GM18502 (cell line): ENCODE measurements around the gene DUOXA2.
A peak's percentile ranks its signal among the peaks of the same experiment; 100 is the strongest.

Experiments
- ATAC-seq: cut with Tn5 transposase; IDR thresholded peaks from one replicate; pipeline ENCODE4 v1.9.1; 2021; ENCODE audit warnings: mild to moderate bottlenecking; ENCODE audit not compliant: unreplicated experiment, poor library complexity

Gene DUOXA2

DNA sequence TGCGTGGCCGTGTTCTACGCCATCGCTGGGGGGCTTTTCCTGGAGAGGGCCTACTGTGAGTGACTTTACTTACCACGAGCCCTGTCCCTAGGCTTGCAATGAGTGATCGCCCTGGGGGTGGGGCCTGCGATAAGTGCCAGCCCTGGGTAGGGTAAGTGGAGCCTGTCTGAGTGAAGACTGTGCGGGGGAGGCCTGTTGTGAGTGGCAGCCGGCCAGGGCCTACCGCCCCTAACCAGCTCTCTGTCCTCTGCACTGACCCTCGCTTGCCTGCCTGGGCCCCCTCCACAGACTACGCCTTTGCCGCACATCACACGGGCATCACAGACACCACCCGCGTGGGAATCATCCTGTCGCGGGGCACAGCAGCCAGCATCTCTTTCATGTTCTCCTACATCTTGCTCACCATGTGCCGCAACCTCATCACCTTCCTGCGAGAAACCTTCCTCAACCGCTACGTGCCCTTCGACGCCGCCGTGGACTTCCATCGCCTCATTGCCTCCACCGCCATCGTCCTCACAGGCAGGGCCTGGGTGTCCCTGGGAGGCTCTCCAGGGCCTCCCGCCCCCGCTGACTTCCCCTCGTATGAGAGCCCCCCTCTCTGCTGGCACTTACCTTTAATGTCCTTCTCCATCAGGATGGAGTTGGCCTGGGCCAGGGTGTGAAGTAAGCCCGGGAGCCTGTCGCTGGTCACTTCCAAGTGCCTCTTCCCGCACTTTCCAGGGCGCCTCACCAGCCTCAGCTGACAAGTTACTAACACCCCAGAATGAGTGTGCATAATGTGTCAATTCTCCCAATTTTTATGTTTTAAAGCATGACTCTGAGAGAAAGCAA, 38.1 kb downstream of the DUOXA2 start:
- no peak for ATAC-seq

DNA sequence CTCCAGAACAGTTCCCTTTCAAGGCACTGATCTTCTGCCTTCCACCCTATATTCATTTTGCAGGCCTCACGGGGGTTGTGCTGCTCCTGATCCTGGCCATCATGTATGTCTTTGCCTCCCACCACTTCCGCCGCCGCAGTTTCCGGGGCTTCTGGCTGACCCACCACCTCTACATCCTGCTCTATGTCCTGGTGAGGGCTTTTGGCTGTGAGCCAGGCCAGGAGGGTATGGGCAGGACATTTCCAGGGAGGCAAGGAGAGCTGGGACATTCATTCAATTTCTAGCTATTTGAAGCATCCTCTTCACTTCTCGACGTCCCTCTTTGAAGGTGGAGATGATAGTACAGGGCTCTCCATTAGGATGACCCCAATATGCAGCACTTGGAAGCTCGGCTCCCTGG, 41.6 kb downstream of the DUOXA2 start:
- ATAC-seq, result no peak

DNA sequence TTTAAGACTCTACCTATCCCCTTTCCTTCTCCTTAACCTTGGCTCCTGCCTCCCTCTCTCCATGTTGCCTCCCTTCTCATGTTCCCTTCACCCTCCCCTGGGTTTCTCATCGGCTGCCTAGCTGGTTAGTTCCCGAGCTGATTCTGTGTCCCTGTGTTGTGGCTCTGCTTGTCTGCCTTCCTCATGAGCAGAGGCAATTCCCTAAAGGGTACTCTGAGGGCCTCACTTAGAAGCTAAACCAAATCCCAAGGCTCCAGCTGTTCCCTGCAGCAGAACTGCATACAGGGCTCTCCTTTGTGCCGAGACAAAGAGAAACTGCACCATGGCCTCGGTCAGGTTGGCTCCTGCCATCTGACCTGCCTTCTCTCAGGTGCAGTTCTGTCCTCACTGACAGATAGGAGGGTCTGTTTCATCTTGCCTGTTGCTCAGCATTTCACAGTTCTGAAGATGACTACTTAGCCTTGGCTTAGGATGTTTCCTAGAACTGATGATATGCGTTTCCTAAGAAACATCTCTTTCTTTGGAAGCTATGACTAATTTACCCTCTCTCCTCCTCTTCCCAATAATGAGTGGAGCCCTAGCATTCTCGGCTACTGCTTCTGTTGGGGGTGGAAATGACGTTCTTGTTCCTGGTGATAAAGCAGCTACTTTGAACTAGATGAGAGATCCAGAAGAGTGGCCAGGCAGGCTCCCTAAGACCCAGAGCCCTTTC, 42.8 kb downstream of the DUOXA2 start:
- ATAC-seq, result no peak

DNA sequence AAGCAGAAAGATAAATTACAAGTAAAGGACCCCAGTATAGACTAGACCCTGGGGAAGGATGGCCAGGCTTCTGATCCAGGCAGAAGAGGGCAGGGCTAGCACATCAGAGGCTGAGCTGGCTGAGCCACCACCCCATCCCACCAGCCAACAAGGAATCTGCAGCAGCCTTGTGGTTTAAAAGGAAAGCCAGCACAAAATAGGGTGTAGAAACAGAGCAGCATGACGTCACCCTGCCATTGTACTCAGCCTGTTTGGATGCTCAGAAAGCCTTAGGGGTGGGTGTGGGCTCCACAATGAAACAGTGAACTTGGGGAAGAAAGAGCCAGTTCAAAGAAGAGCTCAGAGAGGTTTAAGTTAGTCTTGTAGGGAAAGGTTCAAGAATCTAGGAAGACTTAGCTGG, 43.8 kb downstream of the DUOXA2 start:
- no peak for ATAC-seq

DNA sequence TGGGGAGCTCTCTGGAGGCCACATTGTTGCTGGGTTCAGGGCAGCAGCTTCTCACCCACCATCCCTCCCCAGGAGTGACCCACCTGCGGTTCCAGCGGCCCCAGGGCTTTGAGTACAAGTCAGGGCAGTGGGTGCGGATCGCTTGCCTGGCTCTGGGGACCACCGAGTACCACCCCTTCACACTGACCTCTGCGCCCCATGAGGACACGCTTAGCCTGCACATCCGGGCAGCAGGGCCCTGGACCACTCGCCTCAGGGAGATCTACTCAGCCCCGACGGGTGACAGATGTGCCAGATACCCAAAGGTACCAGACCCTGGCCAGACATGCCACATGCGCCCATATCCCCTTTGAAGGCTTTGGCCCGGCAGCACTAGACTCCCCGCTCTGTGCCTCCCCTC, 47.5 kb downstream of the DUOXA2 start:
- ATAC-seq, result no peak

DNA sequence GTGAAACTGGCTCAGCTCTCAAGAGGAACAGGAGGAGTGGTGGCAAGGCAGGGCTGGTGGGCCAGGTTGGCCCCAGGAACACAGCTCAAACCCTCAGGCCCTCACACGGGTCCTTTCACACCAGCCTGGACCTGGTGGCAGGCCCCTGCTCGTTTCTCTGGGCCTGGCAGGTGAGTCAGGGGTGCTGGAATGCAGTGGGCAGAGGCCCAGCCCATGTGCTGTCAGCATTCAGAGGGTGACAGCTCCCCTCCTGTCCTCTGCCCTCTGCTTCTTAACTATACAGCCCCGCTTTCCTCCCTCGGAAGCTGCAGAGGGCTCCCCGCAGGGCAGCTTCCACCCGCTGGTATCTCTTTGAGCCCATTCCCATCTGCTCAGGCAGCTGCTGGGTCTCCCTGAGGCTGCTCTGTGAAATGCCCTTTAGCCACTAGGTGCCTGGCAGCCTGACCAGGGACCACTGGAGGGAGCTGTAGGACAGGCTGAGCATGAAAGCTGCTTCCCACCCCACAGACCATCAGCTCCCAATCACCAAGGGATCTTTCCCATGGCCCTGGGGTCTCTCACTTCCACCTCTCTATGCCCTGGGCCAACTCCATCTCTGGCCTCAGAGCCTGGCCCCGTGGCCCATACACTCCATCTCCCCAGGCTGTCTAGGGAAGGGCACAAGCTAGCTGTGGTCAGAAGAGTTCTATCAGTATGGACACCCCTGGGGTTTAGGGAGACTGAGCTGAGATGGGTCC, 48.8 kb downstream of the DUOXA2 start:
- ATAC-seq, result no peak

DNA sequence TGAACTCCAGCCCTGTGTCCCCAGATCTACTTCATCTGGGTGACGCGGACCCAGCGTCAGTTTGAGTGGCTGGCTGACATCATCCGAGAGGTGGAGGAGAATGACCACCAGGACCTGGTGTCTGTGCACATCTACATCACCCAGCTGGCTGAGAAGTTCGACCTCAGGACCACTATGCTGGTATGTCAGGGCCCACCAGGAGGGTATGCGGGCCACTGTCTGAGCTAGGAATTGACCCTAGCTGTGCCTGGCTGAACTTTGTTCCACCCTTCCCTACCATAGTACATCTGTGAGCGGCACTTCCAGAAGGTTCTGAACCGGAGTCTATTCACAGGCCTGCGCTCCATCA, 49.4 kb downstream of the DUOXA2 start:
- ATAC-seq, result no peak

DNA sequence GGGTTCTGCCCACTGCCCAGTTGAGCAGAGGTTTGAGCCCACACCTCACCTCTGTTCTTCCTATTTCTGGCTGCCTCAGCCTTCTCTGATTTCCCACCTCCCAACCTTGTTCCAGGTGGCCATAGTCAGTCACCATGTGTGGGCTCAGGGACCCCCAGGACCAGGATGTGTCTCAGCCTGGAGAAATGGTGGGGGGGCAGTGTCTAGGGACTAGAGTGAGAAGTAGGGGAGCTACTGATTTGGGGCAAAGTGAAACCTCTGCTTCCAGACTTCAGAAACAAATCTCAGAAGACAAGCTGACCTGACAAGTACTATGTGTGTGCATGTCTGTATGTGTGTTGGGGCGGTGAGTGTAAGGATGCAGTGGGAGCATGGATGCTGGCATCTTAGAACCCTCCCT, 50.8 kb downstream of the DUOXA2 start:
- ATAC-seq, result no peak

DNA sequence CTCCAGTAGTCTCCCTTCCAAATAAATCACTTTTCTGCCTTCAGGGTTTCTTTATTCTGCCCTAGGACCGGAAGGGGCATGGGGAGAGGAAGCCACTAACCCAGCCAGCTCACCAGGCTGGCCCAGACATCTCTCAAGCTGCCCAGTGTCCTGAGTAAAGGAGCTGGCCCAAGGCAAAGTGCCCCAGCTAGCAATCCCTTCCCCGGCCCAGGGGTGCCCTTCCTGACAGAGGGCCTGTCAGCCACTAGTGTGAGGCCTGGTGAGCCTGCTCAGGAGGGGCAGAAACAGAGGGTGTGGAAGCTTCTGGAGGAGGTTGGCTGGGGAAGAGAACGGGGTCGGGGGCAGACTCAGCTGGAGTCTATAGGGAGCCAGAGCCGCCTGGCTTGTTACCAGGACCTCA, 51.4 kb downstream of the DUOXA2 start:
- no peak for ATAC-seq

DNA sequence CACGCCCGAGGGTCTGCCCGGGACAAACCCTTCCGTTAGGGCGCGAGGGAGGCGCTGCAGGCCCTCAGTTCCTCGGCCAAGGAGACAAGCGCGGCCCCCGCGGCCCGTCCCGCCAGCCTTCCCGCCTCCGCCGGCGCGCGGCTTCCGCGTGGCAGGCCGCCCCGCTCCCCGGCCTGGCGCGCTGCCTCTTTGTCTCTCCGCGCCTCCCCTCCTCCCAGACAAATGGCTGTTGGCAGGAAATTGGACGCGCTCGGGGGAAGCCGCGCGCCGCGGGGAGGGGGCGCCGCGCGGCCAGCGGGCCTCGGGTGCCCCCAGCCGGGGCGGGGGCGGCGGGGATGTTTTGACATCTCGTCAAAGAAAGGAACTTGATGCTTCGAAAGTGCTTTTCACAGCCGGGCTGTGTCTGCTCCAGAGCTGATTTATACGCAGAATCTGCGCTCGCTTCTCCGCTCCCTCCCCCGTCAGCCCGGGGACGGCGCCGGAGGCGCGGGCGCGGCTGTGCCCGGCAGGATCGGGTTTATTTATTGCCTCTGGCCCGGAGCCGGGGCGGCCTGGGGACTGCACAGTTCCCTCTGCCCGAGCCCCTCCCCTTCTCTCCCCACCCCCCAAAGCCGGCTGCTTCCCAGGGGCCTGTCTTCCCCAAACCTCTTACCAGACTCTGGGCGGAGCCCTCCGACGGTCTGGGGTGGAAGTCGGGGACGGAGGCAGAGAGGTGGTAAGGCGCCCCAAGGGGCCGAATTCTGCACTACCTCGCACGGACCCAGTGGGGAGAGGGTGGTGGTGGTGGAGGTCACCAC, 52.9 kb downstream of the DUOXA2 start:
- ATAC-seq, result peak; percentile 96

DNA sequence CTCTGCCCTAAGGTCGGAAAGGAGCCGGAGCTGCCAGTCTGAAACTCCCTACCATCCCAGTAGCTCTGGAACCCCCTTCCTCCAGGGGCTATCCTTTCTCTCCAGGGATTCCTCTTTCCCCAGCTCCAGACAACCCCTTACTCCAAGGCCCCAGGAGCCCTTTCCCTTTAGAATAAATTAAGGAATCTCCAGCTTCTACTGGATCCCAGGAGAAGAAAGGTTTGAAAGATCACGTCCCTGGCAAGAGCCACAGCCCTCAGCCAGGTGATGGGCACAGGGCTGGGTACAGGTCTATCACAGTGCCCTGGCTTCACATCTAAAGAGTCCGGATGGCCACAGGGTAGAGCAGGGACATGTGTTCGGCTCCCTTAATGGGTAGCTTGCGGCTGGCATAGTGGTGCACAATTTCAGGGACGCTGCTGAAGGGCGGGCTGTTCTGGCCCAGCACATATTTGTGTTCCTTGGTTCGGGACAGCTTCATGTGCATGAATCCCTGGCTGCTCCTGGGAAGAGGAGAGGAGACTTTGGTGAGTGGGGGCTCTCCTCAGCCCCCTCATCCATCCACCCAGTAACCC, 53.6 kb downstream of the DUOXA2 start:
- no peak for ATAC-seq
